GM15510 (cell line): ENCODE measurements around the gene KDF1.

ENCODE experiments used
- POLR2A ChIP-seq: IDR thresholded peaks from 3 replicates; pipeline ENCODE4 v1.6.1; 2011; ENCODE audit warnings: borderline replicate concordance; ENCODE audit not compliant: insufficient read length; ENCODE audit errors: extremely low read depth

KDF1 gene

DNA sequence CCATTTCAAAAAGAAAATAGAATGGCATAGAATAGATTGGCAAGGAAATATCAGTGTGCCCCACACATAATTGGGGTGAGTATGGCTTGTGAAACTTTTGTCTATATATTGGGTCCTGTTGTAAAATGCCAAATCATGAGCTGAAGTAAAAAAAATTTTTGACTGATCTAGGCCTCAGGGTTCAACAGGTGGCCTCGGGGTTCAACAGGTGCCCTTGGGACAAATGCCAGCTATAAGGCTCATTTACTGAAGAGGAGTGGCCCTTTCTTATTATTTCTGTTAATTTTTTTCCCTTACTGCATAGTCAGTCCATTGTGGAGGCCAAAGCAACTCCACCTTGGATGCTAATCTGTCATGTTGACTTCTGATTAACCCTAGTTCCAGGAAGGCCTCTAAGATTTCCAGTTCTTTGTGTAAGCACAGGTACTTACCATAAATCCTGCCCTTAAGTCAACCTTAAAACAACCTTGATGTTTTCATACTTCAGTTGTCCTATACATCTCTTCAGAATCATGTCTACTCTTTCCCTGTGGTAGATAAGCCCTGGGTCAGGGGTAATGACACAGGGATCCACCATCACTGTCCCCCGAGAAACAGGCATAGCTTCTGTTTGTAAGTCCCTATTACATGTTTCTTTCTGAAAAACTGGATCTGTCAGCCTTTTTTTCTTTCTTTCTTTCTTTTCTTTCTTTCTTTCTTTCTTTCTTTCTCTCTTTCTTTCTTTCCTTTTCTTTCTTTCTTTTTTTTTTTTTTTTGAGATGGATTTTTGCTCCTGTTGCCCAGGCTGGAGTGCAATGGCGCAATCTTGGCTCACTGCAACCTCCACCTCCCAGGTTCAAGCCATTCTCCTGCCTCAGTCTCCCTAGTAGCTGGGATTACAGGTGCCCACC lies 16.6 kb upstream of the KDF1 start:
- no peak for TF ChIP-seq POLR2A

- no peak for TF ChIP-seq POLR2A
Observed at GRCh38 chr1:26972821-26973220, 12.6 kb upstream of the KDF1 start.

DNA sequence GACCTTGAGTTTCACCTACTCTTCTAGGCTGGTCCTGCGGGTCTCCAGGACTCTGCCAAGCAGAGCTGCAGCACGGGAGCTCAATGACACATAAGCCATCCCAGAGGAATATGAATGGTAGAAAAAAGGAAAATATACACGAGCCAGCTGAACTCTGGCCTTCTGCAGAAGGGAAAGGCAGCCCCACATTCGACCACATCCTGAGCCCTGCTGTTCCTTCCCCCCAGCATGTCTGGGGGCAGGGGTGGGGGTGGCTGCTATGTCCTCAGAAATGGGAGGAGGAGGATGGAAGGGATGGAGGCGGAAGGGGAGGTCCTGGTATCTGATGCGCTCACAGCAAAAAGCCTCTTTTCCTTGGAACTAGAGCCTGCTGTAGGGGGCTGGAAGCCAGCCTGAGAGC lies 12.1 kb upstream of the KDF1 start:
- no peak for TF ChIP-seq POLR2A

DNA sequence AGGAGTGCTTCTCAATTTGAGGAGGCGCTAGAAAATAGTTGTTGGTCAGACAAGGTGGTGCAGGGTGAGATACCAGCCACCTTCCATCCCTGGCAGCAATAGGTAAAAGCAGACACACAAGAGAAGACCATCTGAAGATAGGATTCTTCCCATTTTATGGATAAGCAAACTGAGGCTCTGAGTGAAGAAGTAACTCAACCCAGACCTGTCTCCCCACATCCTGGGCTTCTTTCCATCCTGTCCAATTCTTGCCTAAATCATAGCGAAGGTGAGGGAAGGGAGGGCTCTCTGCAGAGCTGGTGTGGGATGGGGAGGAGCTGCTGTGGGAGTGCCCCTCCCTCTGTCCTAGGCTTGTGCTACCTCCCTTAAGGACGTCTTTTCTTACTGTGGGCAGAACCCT lies 11.3 kb upstream of the KDF1 start:
- no peak for TF ChIP-seq POLR2A

DNA sequence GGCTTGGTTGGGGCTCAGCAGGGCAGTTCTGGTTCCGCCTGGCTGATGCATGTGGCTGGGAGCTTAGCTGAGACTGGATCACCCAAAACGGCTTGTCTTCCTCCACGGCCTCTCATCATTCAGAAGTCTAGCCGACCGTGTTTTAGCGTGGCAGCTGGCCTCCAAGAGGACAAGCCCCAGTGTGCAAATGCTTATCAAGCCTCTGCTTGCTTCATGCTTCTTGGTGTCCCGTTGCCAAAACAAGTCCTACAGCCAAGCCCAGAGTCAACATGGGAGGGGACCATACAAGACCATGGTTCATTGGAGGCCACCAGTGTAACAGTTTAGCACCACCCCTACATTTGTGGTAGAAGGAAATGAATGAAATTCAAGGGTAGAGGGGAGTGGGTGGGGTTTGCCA lies 10.5 kb upstream of the KDF1 start:
- no peak for TF ChIP-seq POLR2A

GRCh38 chr1:26965628-26966027 lies 5.4 kb upstream of the KDF1 start:
- no peak for TF ChIP-seq POLR2A

DNA sequence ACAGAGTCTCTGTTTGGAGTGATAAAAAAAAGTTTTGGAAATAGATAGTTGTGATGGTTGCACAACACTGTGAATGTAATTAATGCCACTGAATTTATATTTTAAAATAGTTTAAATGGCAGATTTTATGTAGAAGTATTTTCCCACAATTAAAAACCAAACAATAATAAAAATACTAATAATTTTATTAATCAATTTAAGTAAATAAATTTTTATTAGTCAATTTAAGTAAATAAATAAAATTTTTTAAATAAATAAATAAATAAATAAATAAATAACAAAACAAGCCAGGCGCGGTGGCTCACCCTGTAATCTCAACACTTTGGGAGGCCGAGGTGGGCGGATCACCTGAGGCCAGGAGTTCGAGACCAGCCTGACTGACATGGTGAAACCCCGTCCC lies 4.9 kb upstream of the KDF1 start:
- TF ChIP-seq POLR2A = no peak

DNA sequence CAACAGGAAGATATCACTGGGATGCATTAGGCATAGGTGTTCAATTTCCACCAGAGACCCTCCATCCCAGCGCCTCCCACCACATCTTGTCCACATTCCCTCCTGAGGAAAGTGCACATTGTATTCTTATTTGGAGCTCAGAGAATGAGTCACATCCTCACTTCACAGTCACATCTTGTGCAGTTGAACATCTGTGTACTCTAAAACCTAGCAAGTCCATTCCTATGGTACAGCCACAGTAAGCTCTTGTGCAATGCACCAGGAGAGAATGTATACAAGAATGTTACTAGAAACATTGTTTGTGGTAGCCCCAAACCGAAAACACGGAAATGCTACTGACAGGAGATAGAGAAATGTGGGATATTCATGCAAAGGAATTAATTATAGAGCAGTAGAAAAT lies 1.6 kb upstream of the KDF1 start:
- TF ChIP-seq POLR2A = no peak

GRCh38 chr1:26960625-26960966 lies 328 bp upstream of the KDF1 start:
- no peak for TF ChIP-seq POLR2A

- TF ChIP-seq POLR2A = no peak
Observed at GRCh38 chr1:26959270-26959669, 998 bp downstream of the KDF1 start.

DNA sequence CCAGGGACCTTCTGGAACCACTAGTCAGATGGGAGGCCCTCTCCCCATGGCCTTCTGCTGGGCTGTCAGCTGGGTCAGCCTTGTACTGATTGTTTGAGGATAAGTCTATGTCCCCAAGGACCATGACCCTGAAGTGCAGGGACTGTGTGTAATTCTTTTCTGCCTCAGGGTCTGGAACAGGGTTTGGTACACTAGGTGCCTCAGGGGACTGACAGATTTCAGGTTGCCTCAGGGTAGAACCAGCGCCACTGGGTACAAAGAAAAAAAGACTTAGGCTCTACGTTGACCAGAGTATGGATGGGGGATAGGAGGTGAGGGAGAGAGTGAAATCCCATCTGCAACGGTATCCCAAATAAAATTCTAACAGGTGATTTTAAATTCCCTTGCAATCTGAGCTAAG lies 3.0 kb downstream of the KDF1 start:
- TF ChIP-seq POLR2A = no peak

- TF ChIP-seq POLR2A = no peak
Observed at GRCh38 chr1:26956321-26956720, 3.9 kb downstream of the KDF1 start.

DNA sequence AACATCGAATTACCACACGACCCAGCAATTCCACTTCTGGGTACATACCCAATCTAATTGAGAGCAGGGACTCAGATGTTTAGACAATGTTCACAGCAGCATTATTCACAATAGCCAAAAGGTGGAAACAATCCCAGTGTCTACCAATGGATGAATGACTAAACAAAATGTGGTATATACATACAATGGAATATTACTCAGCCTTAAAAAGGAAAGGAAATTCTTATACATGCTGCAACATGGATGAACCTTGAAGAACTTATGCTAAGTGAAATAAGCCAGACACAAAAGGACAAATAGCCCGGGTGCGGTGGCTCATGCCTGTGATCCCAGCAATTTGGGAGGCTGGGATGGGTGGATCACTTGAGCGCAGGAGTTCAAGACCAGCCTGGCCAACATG lies 6.9 kb downstream of the KDF1 start:
- TF ChIP-seq POLR2A = no peak

- TF ChIP-seq POLR2A = no peak
Observed at GRCh38 chr1:26951821-26952497, 8.3 kb downstream of the KDF1 start.

- no peak for TF ChIP-seq POLR2A
Observed at GRCh38 chr1:26951216-26951615, 9.1 kb downstream of the KDF1 start.

DNA sequence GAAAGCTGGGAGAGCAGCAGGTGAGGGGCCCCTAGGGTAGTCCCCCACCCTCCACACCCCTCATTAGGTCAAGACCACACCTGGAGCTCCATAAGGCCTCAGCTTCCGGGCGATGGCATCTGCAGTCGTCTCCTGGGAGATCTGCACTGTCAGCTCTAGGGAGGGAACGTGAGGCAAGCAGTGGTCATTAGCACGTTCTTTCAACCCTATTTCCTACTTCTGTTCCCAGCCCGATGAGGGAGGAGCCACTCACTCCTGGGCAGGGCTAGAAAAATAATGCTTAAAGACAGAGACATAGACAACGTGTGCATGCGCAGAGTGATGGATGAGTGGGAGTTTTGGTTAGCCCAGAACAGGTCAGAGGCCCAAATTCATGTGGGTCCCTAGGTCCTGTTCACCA lies 9.7 kb downstream of the KDF1 start:
- no peak for TF ChIP-seq POLR2A
